ENCODE measurements around the gene TEX28.
"Not testable (repeated sequence)": the region's sequence is repeated elsewhere in the genome, so short reads cannot be mapped to it uniquely, and the experiment has no call there.

Gene TEX28

DNA sequence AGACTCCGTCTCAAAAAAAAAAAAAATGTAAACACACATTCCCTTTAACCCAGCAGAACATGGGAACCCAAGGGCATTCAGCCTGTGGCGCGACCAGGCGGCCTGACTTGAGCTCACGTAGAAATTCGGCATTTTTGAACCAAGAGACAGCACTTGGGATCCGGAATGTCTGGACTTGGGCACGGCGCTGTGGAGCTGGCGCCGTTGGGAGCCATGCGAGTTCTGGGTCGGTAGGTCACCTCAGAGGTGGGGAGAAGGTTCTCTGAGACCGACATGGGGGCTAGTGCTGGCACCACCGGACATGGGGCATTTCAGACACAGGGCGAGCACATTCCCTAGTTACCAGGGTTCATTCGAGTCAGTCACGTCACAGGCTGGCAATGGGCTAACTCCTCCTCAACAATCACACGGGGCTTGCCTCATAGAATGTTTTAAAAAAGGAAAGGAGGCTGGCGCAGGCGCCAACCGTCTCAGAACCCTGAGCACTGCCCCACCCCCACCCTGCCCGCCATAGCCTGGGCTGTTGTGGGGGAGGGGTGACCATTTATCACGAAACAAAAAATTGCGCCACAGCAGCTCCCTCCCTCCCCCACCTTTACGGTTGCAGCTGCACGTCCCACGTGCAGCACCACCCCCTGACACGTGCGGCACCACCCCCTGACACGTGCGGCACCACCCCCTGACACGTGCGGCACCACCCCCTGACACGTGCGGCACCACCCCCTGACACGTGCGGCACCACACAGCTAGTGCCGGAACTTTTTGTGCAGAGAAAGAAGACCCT is at the start of gene TEX28:
Gene TEX28 (minus strand): TSS at position 334 of the 784 bp plus-strand sequence. CDS start 3,007 bp downstream, outside the sequence.
- no peak for DNase-seq

- DNase-seq = not testable (repeated sequence)
Measured at GRCh38 chrX:154343620-154344019, 48.7 kb upstream of the TEX28 start.

DNA sequence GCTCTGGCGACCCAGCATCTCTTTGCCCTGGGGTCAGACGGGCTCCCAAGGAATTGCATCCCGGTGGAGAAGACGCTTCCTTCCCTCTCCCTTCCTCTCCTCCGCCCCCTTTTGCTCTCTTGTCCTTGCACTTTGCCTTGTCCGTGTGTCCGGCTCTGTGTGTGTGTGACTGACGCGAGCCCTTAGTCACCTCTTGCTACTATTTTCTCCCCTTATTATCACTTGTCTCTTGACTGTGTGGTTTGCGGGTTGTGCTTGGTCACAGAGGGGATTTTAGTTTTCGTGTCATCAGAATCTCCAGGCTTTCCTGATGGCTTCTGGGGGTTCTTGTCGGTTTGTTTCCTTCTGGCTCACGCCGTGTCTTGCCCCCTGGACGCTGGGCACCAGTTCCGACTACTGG is 48.1 kb upstream of the TEX28 start:
- DNase-seq = not testable (repeated sequence)

DNA sequence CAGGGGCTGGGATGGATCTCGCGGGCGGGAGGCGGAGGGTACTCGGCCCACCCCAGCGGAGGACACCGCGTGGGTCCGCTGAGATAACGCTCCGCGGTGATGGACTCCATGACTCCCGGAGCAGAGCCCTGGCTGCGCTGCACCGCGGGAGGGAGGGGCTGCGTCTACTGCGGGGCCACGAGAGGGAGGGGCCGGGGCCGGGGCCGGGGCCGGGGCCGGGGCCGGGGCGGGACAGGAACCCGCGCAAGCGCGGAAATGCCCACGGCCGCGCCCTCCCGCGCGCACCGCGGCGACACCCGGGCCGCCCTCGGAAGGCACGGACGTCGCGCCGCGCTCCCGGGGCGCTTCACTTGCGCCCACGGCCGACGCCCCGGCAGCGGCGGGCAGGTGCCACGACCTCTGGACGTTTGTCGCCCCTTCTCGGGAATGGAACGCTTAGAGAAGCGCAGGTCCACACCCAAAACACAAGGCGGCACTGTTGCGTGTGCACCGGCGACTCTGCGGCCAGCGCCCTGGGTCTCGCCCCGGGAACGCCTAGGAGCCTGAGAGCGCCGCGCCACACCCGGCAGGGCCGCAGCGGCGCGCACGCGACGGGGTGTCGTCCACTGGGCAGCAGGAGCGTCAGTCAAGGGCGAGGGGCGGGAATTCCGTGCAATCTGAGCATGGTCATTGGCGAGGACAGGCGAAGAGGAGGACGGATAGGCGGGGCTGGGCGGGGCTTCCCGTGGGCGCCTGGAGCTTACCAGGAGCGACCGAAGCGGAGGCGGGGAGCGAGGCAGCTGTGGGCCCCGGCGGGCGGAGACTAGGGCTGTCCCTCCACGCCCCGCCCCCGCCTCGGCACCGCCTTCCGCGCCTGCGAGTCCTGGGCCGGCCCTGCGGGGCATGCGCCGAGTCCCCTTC is 46.7 kb upstream of the TEX28 start:
- DNase-seq = not testable (repeated sequence)

DNA sequence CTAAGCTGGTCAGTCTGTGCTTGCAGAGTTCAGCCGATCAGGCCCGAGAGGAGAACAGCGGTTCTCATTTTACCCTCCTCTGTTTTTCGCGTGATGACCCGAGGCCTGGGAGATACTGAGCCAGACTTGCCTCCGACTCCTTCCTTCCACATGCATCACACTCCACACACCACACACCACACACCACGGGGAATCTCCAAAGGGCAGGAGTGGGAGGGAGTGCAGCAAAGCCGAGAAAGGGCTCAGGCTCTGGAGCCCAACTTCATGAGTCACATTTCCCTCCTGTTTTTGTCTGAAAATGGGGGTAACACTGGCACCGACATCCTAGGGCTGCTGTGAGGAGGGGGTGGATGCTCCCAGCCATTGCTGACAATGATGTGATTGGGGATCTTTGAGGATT is 39.6 kb upstream of the TEX28 start:
- no peak for DNase-seq

DNA sequence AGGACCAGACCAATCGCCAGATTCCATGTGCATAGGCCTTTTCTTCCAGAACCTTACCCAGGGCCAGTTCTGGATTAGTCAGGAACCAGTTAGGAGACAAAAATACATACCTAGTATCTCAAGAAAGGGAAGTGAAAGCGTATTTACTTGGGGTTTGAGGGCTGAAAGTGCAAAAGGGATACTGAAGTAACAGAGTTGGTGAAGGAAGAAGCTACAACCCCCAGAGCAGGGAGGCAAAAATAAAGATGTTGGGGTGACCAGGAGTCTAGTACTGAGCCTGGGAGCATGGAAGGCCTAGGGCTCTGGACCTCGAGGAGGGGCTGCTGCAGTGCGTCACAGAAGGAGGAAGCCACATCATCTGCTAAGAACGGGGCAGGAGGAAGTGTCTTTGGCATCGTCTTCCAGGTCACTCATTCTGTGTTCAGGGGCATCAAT is 38.9 kb upstream of the TEX28 start:
- DNase-seq = no peak

- DNase-seq = no peak
Measured at GRCh38 chrX:154333116-154333515, 38.2 kb upstream of the TEX28 start.

DNA sequence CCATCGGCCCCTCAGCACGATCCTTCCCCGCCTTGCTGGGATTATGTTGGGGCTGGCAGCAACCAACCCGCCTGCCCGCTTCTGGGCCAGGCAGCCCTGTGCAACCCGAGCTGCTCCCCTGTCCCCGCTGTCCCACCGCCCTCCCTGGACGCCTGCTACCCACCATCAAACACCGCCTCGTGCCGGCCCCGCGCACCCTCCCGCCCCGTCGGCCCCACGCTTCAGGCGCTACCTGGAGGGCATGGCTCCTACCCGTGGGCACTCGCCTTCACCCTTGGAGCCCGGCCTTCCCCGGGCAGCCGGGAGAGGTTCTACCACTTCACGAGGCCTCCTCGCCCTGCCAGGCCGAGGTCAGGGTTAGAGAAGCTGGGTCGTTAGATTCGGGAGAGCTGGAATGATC is 37.6 kb upstream of the TEX28 start:
- no peak for DNase-seq

DNA sequence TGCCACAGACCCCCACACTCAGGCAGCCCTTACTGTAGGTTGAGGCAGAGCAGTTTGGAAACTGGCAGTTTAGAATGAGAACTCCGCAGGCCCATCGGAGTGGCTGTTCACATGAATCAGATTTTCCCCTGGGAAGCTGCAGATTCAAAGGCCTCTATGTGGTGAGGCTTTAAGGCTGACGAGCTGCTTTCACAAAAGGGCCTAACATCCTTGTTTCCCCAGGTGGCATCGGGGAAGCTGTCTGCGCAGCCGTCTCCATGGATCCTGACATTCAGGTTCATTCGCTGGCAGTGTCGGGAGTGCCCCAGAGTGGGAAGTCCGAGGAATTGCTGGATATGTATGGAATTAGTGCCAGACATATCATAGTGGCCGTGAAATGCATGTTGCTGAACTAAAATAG is 34.4 kb upstream of the TEX28 start:
- DNase-seq = no peak

DNA sequence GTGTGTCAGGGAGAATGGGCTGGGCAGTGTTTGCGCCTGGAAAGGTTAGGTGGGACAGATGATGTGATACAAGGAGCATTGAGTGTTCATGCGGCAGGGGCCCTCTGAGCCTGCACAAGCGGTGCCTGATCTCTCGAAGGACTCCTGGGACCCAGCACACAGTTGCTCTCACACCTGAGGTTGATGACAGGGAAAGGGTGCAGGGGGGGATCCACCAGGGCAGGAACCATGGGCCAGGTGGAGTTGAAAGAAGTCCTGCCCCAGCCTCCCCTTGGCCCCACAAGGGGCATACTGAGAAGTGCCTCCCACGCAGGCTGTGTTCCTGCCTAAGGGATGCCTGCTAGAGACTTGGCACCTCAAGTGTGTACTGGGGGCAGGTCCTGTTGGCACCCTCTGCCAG is 33.7 kb upstream of the TEX28 start:
- no peak for DNase-seq

GRCh38 chrX:154327038-154327820 is 32.3 kb upstream of the TEX28 start:
- DNase-seq = peak; percentile 52

DNA sequence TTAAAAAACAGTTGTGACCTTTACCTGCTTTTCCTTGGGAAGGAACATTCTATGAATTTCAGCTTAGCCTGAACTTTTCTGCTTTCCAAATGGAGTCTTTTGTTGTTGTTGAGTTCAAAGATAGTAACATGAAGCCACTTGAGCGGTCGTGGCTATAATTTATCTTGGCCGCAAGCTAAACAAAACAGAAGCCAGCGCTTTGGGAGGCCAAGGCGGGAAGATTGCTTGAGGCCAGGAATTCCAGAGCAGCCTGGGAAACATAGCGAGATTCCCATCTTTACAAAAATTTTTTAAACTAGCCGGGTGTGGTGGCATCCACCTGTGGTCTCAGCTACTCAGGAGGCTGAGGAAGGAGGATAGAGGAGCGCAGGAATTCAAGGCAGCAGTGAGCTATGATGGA is 30.6 kb upstream of the TEX28 start:
- DNase-seq = no peak

DNA sequence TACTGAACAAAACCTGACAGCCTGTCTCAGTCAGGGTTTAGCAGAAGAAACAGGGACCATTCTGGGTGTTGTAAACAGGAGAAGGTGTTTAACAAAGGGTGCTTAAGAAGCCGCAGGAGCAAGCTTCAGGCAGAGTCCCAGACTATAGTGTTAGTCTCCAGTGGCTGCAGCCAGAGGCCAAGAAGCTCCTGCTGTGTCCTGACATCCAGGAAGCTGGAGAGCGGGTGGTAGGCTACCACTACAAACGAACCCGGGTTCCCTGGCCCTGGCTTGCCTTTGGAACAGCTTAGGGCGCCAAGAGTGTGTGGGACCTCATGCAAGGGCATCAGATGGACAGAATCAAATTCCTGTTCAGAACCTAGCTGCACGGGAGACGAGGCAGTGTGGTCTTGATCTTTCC is 28.6 kb upstream of the TEX28 start:
- no peak for DNase-seq

DNA sequence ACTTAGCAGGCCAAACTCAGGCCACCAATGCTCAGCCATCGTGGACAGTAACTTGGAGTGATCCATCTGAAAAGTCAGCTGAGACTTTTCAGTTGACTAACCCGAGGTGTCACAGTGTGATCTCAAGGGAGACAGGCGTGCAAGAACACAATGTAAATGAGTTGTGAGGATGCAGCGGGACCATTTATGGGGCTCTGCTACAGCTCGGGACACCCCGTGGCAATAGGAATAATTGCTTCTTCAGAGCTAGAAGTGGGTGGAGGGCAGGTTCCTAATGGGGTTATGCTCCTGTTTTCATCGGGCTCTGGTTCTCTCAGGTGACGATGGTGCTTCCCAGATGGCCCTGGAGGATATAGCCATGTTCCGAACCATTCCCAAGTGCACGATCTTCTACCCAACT is 28.0 kb upstream of the TEX28 start:
- DNase-seq = no peak

GRCh38 chrX:154321594-154321993 is 26.7 kb upstream of the TEX28 start:
- DNase-seq = no peak

DNA sequence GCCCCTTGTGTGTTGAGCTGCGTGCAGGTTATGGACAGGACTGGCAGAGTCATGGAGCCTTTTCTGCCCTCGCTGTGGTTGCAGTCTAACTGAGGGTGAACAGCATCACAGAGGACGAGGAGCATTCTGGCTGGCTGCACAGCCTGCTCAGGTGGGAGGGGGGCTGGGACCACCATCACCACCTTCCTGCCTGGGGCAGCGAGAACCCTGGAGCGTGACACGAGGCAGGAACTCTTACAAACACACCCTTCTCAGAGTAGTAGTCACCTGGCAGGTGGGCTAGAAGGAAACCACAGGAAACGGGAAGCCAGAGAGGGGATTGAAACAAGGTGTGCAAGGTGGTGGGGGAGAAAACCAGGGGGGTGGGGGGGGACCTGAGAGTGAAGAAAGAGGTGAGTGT is 26.2 kb upstream of the TEX28 start:
- DNase-seq = no peak

DNA sequence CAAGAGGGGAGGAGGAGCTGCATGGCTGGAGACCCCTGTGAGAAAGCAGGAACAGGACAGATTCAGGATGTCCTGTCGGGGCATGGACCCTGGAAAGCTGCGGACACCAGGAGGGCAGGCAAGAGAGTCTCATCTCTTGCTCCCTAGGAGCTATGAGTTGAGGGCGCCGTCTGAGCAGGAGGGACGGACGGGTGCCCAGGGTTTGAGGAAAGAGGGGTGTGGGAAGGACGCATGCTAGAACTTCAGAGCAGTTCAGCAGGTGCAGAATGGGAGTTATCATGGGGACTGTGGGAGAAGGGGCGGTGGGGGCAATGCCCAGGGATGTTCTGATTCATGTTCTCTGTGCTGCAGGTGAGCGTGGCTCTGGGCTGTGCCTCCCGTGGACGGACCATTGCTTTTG is 25.5 kb upstream of the TEX28 start:
- DNase-seq = no peak

DNA sequence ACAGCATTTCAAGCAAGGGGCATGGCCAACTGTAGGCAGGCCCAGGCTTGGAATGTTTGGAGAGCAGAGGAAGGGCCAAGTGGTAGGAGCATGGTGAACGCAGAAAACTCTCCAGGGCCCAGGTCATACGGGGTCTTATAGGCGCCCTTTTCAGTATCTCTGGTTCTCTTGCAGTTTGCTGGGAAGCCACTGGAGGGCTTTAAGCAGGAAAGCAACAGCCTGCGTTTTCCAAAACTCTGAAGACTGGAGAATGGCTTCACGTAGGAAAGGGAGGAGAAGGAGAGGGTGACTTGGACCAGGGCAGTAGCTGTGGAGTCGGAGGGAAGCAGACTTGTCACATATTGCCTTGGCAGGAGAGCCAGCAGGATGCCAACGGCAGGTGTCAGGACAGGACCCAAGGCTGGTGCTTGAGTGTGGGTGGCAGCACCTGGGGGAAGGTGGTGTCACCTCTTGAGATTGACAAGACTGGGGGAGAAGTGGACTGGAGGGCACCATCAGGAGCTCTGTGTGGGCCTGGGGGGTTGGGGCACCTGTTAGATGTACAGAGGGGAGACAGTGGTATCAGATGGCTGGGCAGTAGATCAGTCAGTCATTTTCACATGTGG is 22.6 kb upstream of the TEX28 start:
- no peak for DNase-seq

GRCh38 chrX:154315416-154315815 is 20.5 kb upstream of the TEX28 start:
- no peak for DNase-seq

DNA sequence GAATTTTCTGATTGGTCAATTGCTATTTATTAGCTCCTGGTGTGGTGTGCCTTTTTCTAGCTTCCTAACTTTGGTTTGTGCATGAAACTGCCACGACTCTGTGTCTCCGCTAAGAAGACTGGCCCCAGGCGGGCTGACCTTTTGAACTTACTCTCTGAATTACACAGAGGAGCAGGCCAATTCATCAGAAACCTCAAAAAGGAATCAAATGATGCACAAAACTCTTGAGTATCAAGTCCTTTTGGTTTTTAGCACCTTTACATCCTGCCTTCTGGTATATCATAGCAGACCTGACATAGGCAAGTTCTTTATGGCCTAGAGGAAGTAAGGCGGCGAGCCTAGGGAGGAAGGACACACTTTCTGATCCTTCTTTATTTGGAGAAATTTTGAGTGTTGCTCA is 18.2 kb upstream of the TEX28 start:
- DNase-seq = no peak

DNA sequence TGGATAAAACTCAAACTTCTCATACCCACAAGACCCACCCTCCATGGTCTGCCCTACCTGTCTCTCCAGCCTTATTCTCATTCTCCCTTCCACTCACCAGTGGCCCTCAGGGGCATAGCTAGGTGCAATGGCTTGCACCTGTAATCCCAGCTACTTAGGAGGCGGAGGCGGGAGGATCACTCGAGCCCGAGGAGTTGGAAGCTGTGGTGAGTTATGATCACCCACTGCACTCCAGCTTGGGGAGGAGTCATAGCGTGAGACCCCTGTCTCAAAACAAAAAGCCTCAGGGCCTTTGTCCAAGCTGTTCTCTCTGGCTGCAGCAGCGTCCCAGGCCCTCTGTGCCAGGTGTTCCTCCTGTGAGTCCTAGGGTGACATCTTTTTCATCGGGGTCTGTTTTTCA is 17.2 kb upstream of the TEX28 start:
- no peak for DNase-seq

DNA sequence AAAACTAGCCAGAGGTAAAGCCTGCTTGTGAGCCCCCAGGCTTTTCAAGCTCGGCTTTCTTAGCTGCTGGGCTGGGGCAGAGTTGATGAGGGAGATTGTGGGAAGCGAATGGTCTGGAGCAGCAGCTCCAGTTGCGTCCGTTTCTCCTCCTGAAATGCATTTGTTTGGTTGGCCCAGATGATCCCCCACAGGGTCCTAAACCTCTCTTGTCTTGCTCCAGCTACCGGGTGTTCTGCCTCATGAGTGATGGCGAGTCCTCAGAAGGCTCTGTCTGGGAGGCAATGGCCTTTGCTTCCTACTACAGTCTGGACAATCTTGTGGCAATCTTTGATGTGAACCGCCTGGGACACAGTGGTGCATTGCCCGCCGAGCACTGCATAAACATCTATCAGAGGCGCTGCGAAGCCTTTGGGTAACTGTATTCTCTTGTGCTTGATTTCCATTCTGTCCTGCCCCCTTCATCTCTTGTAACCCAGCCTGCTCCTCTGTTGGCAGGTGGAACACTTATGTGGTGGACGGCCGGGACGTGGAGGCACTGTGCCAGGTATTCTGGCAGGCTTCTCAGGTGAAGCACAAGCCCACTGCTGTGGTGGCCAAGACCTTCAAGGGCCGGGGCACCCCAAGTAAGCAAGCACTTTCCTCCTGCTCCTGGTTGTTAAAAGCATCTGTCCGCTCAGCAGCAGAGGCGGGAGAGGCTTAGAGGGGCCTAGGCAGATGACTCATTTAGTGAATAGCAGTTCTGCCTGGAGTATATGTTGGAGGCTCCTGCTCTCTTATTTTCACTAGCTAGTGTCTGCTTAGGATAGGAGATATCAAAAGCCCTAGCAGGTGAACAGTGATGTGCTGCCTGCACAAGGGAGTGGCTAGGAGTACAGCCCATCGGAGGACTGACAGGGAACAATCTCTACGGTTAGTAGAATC is 16.0 kb upstream of the TEX28 start:
- no peak for DNase-seq
